ENCODE measurements around the gene ZNF568.

Gene ZNF568

DNA sequence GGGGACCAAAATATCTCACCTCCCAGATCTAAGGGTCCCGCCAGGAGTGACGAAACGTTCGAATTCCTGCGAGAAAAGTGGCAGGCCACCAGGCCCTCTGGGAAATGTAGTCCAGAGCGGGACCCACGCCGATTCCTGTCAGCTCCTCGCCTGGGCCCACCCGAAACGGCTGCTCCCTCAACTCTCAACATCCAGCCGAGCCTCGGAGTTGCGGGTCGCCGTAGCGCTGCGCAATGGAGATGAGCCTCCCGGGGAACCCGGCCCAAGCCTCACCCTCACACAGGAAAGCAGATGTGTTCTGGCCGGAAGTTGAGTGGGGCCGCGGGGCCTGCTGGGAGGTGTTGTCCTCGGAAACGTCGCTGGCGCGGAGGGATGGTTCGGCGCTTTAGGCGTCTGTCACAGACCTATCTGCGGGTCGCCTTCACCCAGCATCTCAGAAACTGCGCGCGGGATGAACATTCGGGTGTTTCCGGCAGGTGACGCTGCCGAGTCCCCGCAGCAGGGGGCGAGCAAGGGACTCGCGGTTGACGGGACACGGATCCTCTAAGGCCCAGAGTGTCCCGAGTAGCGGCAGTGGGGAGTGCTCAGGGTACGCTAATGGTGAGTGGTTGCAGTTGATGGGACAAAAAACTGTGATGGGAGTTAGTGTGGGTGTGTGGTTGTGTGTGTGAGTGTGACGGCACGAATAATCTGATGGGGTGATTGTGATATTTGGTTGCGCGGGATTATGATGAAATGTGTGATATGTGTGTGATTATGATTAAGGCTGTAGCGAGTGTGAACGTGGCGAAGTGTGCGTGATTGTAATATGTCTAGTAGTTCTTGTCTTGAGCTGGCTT, at the start of gene ZNF568, which contains the start of gene ZNF829:
Gene ZNF568, plus strand, starts transcription at position 341 of the 839 bp plus-strand sequence. CDS start 6,439 bp downstream, outside the sequence.
Gene ZNF829, minus strand, starts transcription at position 300 of the 839 bp plus-strand sequence. CDS start 1,124 bp downstream, outside the sequence.
- DNase-seq: peak; percentile 81 to 92 (median 85)

DNA sequence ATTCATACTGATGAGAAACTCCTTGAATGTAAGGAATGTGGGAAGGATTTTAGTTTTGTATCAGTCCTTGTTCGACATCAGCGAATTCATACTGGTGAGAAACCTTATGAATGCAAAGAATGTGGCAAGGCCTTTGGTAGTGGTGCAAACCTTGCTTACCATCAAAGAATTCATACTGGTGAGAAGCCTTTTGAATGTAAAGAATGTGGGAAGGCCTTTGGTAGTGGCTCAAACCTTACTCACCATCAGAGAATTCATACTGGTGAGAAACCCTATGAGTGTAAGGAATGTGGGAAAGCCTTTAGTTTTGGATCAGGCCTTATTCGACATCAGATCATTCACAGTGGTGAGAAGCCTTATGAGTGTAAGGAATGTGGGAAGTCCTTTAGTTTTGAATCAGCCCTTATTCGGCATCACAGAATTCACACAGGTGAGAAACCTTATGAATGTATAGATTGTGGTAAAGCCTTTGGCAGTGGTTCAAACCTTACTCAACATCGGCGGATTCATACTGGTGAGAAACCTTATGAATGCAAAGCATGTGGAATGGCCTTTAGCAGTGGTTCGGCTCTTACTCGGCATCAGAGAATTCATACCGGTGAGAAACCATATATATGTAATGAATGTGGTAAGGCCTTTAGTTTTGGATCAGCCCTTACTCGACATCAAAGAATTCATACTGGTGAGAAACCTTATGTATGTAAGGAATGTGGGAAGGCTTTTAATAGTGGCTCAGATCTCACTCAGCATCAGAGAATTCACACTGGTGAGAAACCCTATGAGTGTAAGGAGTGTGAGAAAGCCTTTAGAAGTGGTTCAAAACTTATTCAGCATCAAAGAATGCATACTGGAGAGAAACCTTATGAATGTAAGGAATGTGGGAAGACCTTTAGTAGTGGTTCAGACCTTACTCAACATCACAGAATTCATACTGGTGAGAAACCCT, 38.9 kb upstream of the ZNF568 start:
- no peak for DNase-seq

DNA sequence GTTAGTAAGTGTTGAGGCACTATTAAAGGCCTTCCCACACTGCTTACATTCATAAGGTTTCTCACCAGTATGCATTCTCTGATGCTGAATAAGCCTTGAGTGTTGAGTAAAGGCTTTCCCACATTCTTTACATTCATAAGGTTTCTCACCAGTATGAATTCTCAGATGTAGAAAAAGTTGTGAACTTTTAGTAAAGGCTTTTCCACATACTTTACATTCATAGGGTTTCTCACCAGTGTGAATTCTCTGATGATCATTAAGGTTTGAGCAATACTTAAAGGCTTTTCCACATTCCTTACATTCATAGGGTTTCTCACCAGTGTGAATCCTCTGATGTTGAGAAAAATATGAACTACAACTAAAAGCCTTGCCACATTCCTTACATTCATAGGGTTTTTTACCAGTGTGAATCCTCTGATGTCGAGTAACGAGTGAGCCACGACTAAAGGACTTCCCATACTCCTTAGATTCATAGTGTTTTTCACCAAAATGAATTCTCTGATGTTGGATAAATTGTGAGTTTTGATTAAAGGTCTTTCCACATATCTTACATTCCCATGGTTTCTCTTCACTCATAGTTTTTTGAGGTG, 24.3 kb upstream of the ZNF568 start:
- no peak for DNase-seq

DNA sequence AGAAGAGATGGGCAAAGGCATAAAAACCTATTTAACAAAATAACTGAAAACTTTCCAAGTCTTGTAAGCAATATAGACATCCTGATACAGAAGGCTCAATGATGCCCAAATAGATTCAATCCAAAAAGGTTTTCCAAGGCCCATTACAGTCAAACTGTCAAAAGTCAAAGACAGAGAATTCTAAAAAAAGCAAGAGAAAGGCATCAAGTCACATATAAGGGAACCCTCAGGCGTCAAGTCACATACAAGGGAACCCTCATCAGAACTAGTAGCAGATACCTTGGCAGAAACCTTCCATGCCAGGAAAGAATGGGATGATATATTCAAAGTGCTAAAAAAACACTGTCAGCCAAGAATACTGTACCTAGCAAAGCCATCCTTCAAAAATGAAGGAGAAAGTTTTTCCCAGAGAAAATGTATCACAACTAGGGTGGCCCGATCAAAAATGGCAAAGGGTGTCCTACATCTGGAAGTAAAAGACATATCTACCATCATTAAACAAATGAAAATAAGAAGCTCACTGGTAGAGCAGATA, 21.2 kb upstream of the ZNF568 start:
- DNase-seq: no peak

DNA sequence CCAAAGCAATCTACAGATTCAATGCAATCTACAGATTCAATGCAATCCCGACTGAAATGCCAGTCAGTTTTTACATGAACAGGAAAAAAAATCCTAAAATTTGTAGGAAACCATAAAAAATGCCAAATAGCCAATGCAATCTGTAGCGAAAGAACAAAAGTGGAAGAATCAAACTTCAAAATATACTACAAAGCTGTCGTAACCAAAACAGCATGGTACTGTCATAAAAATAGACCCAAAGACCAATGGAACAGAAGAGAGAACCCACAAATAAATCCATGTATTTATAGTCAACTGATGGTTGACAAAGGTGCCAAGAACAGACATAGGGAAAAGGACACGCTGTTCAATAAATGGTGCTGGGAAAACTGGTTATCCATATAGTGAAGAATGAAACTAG, 17.7 kb upstream of the ZNF568 start:
- DNase-seq: no peak

DNA sequence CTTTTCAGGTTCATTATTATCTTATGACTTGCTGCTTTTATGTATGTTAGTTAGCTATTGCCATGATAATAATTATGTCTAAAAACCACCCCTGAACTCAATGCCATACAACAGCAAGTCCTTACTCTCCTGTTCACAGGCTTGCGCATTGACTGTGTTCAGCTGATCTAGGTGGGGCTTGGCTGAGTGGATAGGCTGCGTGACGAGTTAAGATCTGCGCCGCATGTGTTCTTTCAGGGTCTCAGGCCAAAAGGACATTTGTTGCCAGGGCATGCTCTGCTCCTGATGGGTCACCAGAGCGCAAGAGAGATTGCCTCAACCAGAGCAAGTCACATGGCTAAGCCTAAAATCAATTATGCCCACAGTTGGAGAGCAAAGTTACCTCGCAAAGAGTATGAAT, 859 bp downstream of the ZNF568 start:
- DNase-seq: no peak

DNA sequence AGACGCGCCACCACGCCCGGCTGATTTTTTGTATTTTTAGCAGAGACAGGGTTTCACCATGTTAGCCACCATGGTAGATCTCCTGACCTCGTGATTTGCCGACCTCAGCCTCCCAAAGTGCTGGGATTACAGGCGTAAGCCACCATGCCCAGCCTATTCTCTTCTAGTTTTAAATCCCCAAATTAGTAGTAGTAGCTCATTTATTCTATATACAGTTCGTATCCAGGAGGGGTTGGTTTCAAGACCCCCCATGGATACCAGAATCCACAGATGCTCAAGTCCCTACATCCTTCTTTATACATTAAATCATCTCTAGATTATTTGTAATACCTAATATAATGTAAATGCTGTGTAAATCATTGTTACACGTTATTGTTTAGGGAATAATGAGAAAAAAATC, 2.0 kb downstream of the ZNF568 start:
- DNase-seq: no peak

DNA sequence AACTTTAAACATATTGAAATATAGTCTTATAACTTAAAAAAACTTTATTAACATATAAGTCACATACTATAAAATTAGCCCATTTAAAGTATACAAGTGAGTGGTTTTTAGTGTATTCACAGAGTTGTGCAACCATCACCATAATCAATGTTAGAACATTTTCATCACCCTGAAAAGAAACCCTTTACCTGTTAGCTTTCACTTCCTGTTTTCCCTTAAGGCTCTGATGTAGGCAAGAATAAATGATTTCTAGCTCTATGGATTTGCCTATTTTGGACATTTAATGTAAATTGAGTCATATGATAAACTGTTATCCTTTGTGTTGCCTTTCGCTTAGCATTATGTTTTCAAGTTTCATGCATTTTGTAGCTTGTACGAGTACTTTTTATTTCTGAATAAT, 15.6 kb downstream of the ZNF568 start:
- no peak for DNase-seq

DNA sequence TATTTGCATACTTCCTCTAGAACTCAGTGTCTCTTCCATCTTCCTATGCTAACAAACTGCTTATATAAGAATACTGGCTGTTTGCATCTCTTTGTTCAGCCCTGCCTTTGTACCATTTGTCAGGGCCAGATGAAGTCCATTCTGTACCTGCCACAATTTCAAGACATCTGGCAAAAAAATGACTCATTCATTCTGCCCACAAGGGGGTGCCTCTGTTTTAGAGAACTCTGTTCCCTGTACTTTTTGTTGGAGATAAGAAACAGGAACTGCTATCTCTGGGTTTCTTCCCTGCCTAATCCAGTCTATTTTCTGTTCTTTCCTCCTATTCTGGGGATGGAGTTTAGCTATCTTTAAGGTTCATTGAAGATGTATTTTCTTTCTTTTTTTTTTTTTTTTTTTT, 23.0 kb downstream of the ZNF568 start:
- no peak for DNase-seq

DNA sequence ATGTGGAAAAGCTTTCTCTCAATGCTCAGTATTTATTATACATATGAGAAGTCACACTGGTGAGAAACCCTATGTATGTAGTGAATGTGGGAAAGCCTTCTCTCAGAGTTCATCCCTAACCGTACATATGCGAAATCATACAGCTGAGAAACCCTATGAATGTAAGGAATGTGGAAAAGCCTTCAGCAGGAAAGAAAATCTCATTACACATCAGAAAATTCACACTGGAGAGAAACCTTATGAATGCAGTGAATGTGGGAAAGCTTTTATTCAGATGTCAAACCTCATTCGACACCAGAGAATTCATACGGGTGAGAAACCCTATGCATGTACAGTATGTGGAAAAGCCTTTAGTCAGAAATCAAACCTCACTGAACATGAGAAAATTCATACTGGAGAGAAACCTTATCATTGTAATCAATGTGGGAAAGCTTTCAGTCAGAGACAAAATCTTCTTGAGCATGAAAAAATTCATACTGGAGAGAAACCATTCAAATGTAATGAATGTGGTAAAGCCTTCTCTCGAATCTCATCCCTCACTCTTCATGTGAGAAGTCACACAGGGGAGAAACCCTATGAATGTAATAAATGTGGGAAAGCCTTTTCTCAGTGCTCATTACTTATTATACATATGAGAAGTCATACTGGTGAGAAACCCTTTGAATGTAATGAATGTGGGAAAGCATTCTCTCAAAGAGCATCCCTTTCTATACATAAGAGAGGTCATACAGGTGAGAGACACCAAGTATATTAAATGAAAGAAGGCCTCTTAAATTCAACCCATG, 34.4 kb downstream of the ZNF568 start:
- no peak for DNase-seq

DNA sequence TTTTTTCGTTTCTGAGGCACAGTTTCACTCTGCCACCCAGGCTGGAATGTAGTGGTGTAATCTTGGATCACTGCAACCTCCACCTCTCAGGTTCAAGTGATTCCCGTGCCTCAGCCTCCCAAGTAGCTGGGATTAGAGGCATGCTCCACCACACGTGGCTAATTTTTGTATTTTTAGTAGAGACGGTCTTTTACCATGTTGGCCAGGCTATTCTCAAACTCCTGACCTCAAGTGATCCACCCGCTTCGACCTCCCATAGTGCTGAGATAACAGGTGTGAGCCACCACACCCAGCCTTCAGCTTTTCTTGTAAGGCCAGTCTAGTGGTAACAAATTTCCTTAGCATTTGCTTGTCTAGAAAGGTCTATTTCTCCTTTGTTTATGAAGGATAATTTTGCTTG, 46.2 kb downstream of the ZNF568 start:
- DNase-seq: no peak

DNA sequence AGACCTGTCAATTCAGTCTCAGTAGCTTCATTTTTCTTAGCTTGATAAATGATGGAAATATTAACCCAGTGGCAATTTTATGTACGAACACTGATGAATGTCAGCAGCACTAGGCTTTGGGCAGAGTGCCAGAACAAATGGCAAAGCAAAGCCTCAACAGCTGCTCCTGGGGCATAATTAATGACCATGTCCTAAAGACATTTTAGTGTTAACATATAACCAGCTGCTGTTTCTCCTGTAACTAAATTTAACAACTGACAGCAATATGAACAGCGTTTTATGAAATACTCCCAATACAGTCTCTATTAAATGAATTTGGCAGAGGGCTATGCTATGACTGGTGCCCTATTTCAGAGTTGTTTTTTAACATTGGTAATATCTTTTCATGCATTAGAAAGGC, 47.1 kb downstream of the ZNF568 start:
- DNase-seq: no peak

DNA sequence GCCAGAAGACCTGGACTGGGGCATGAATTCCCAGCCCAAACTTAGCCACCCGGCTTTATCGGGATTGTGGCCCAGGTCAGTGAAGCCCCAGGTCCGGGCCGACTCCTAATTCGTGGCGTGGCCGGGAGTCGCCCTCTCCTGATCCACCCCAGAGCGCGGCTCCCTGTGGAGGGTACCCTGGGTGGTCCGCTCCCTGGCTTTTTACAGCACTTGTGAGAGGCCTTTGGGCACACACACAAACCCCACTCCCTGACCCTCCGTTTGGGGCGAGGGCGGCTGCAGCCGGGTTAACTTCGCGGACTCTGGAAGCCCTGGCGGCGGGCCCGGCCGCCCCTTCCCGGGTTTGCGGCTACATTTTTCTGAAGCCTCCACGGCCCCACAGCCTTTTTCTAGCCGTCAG, 56.4 kb downstream of the ZNF568 start:
- no peak for DNase-seq

DNA sequence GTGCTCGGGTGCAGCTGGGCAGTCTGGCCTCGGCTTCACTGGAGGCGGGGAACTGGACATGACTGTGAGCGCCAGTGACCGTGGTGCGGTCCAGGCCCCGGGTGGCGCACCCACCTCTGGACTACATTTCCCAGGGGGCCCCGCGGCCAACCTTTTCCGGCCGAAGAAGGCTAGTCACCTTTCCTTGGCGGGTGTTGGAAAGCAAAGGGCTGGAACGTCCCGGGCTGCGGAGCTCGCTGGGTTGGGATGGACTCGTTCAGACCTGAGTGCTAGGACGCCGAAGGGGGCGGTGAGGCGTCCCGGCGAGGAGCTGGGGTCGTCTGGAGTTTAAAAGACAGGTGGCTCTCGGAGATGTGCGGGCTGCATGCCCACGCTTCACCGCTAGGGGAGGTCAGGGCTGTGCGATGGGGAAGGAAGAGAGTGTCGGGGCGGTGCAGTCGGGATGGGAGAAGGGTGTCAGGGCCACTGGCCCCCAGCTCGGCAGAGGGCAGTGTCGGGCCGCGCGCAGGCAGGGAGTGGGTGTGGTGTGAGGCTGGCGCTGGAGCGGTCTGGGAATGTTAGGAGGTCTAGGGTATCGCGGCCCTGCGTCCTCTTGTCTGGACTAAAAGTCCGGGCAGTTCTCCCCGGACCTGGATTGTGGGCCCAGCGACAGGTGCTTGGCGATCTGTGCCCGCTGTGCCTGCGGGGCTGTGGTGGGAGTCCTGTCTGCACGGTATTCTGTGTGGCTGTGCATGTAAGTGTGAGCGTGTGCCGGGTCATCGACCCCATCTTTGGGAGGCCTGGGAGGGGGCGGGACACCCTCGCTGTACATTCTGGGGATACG, 57.1 kb downstream of the ZNF568 start:
- DNase-seq: peak; percentile 57 to 78 (median 62)

DNA sequence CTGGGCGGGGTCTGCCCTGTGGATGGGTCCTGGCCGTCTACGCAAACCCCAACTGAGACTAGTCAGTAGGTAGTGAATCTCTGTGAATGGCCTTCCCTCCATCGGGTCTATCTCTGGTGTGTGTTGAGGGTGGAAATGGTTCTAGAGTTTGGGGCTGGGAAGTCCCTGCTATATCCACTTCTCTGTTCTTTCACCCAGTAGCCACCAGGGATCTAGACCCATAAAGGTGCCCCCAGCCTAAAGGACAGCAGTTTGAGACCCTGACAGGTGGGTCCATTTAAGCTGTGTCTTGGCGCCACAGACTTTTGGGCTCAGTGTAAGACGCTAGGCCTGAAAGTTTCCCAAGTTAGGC, 57.7 kb downstream of the ZNF568 start:
- no peak for DNase-seq

DNA sequence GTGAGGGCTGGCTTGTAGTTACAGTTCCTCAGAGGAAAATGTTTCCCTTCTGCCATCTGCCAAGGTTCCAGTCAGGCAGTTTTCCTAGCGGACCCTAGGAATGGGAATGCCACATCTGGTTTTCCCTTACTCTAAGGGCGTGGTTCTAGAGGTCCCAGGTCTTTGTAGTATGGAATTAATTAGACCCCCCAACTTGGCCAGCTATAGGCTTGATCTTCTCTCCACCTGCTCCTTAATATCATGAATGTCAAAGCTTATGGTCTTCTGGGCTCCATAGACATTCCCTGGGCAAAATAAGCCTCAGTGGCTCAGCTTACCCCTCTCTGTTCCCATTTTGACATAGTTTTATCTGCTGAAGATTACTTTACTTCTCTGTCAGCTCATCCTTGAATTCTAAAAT, 70.0 kb downstream of the ZNF568 start:
- no peak for DNase-seq

DNA sequence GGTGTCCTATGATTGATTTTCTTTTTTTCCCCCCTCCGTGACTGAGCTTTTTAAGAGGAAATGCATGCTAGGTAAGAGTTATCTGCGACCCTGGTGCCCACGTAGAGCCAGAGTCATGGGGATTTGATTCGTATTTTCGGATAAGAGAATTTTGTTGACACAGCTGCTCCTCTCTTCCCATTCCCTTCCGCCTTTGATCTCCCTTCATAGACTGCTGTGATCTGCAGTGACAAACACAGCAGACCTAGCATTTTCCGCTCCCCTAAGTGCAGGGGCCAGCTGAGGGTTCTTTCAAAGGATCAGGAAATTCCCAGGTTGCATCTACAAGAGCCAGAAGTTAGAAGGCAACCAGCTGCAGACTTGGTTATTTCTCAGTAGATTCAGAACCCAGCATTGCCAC, 70.5 kb downstream of the ZNF568 start:
- no peak for DNase-seq

DNA sequence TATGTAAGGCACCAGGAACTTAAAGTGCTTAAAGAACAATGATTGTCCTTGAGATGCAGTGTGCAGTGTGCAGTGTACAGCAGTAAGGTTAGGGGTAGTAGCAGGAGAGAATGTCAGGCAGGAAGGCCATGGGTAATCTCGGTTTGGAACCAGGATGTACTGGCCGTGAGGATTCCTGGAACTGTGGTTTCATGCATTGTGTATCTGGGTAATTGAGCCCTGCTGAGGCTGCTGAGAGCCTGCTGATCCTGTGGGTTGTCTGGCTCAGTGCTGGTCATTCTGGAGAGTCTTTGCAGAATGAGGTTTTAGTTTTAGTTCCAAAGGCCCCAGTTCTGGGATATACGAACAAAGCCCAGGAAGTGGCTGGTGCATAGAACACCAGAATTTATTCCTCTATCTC, 71.0 kb downstream of the ZNF568 start:
- DNase-seq: no peak

DNA sequence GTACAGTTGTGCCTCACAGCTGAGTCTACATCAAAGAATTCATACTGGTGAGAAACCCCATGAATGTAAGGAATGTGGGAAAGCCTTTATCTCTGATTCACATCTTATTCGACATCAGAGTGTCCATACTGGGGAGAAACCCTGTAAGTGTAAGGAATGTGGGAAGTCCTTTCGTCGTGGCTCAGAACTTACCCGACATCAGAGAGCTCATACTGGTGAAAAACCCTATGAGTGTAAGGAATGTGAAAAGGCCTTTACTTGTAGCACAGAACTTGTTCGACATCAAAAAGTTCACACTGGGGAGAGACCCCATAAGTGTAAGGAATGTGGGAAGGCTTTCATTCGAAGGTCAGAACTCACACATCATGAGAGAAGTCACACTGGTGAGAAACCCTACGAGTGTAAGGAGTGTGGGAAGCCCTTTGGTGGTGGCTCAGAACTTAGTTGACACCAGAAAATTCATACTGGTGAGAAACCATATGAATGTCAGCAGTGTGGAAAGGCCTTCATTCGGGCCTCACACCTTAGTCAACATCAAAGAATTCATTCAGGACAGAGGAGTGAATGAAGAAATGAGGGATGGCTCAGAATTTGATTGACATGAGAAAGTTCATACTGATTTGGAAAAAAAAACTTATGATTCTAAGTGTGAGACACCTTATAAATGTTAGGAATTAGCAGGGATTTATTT, 81.2 kb downstream of the ZNF568 start:
- DNase-seq: no peak

DNA sequence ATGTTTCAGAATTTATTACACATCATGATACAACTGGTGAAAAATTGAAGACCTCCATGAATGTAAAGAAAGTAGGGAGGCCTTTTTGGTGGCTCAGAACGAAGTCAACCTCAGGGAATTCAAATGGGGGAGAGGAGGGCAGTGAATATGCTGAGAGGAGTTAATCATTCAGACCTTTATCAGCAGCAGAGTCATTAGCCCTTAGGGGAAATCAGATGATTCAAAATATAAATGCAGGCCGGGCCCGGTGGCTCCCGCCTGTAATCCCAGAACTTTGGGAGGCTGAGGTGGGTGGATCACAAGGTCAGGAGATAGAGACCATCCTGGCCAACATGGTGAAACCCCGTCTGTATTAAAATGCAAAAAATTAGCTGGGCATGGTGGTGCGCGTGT, 81.7 kb downstream of the ZNF568 start:
- no peak for DNase-seq

DNA sequence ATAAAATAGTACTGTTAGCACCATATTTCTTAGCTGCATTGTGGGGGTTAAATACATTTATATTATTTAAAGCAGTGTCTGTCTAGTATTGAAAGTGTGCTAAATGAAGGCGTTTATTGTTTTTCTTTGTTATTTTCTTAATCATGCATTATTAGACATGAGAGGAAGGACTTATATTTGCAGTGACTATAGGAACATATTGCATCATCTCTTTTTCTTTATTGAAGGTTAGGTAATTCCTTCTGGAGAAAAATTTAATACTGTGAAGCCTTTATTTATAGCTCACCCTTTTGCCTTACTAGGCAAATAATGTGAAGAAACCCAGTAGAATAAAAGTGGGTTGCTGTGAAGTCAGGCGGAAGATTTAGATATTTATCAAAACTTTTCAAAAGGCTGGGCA, 83.2 kb downstream of the ZNF568 start:
- DNase-seq: no peak

Measured in suppressor macrophage treated with lipopolysaccharide for 1 hour (primary cell).